ENCODE data around the gene MAP3K10. TPM values are rescaled to one million over a fixed set of nuclear protein-coding genes. Genes with fewer than 3 reads are reported as not detected.

MAP3K10 gene
- total RNA-seq, result 6.0 and 8.5 TPM in 2 replicates

GRCh38 chr19:40190891-40191835 is at the start of gene MAP3K10:
MAP3K10 (plus strand) TSS chr19:40191426; CDS start chr19:40192032, 606 bp downstream.

GRCh38 chr19:40217934-40218890 is 27.0 kb downstream of the MAP3K10 start, which contains the start of gene TTC9B:
TTC9B (minus strand) TSS chr19:40218384; CDS start chr19:40218381, 3 bp downstream.

Other genes with a start within 250 kb of the MAP3K10 start
- 111 and 129 TPM in 2 replicates for gene PSMC4, start 220.3 kb upstream of the MAP3K10 start, total RNA-seq
- gene ZNF546, start 194.4 kb upstream of the MAP3K10 start, total RNA-seq, result 0.09 and 0.78 TPM in 2 replicates
- 2.1 and 3.1 TPM in 2 replicates for gene ZNF780B, start 135.2 kb upstream of the MAP3K10 start, total RNA-seq
- gene ZNF780A, start 100.5 kb upstream of the MAP3K10 start, total RNA-seq, result 8.3 and 12.6 TPM in 2 replicates
- not detected in 2 replicates for gene TTC9B, start 27.0 kb downstream of the MAP3K10 start, total RNA-seq
- gene CCNP, start 35.3 kb downstream of the MAP3K10 start, total RNA-seq, result not detected in 2 replicates
- 51.4 and 75.7 TPM in 2 replicates for gene AKT2, start 93.9 kb downstream of the MAP3K10 start, total RNA-seq
- 5.9 and 19.9 TPM in 2 replicates for gene C19orf47, start 157.0 kb downstream of the MAP3K10 start, total RNA-seq
- 306 and 337 TPM in 2 replicates for gene PLD3, start 157.3 kb downstream of the MAP3K10 start, total RNA-seq
- gene HIPK4, start 198.8 kb downstream of the MAP3K10 start, total RNA-seq, result not detected in 2 replicates
- 1.4 and 1.6 TPM in 2 replicates for gene PRX, start 222.0 kb downstream of the MAP3K10 start, total RNA-seq
- gene SERTAD1, start 234.6 kb downstream of the MAP3K10 start, total RNA-seq, result 33.6 and 36.6 TPM in 2 replicates

All from airway epithelial cell (primary cell).